KBM-7 (cell line): ENCODE results near the gene MBP.

Source experiments
- DNase-seq: peaks from one replicate; pipeline ENCODE4 v3.0.0-alpha.2; 2015
- in situ Hi-C: fragments of 300-500 bp; cut with MboI; formaldehyde crosslinking; loops from 2 replicates; pipeline ENCODE4 v1.14.3; 2020; ENCODE audit warnings: low sequenced_read_pairs, low pct_unique_long_range_greater_than_20kb, mixed read lengths

Gene MBP

DNA sequence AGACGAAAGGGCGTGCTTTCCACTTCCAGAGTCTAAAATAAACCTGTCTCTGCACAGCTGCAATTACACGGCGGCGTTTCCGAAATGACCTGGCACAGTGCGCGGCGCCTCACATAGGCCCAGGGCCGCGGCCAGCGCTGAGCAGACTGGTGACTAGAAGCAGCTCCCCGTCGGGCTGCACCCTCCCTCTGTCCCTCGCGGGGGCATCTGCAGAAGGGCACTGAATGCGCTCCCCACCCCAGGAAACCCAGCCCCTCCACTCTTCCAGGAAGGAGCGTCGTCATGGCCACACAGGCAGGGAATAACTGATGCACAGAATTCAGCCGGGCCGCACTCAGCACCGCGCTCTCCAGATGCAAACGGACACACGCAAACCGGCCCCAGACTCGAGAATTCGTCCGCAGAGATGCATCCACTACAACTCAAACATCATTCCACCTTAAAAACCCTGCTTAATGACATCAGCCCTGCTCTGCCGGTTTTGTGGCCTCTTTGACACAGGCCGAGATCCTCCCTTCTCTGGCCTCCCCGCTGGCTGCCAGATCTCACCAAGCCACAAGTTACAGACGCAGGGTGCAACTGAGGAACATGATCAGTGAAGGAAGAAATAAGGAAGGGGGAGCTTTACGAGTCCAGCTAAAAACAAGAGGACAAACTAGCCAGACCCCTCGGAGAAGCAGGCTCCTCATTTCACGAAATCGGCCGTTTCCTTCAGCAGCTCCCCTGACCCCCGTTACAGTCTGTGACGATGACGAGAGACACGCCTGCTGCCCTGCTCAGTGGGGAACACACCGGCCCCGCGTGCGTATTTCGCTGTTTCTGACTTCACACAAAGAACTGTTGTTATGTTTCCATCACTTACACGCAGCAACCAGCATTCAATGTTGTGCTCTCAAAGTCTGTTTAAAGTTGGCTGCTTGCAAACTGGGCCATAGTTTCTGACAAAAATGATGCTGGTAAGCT lies 40.2 kb downstream of the MBP start:
- no peak for DNase-seq
- in situ Hi-C loops = no loop called here

DNA sequence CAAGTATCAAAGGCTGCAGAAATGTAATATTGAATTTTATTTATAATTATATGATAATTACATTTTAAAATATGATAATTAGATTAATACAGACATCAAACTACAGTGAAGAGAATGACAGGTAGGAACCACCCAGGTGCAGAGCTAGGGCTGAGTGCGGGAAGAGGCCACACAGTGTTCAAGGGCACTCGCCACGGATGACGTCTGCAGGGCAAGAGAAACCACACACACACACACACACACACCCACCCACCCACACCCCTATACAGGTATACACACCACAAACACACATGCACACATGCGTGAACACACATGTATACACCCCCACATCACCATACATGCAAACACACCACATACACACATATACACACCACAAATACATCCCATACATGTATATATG lies 41.2 kb downstream of the MBP start:
- in situ Hi-C loops = no loop called here
- no peak for DNase-seq

DNA sequence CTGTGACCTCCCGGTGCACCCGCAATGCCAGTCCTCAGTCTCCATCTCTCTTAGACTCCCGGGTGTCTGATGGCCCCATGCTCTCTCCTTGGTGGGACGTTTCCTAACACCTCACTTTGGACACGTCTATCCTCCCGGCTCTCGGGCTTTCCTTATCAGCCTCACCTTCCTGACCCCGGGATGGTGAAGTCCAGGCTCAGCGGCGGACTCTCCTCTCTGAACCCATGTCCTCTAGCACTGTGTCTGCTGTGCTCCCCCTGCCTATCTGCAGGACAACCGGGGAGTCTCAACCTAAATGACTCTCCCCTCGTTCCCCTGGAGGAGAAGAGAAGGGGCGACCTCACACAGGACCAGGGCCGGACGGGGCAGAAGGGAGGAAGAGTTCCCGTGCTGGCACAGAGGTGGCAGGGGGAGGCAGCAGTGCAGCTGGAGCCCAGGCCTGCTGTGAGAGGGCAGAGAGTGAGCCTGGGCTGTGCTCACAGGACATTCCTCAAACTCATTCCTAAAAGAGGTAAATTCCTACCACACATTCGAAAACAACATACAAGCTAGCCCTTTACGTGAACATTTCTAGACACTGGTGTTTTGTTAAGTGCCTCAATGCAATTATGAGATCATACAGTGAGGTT lies 41.9 kb downstream of the MBP start:
- DNase-seq = no peak
- in situ Hi-C loops = no loop called here

DNA sequence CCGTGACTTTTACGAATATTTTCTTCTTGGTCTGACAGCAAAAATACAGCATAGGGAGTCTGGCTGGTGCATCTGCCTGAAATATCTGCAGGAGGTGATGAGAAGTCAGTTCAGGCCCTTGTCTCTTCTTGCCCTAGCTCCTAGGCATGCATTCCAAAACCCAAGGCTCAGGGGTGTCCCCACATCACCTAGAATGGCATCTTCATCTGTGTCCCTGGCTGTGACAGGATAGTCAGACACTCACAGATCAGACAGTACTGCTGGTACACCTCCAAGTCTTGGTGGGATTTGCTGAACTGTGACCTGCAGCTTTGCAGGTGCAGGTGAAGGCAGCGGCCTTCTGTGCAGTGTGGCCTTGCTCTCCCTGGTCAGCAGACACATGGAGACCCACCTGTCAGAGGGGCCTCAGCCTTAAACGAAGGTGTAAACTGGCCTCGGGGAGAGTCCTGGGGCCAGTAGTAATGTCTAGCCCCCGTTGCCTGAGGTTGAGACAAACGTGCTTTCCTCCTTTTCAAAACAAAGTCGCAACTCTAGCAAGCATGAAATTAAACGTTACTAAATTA lies 42.8 kb downstream of the MBP start:
- in situ Hi-C loops = no loop called here
- no peak for DNase-seq

DNA sequence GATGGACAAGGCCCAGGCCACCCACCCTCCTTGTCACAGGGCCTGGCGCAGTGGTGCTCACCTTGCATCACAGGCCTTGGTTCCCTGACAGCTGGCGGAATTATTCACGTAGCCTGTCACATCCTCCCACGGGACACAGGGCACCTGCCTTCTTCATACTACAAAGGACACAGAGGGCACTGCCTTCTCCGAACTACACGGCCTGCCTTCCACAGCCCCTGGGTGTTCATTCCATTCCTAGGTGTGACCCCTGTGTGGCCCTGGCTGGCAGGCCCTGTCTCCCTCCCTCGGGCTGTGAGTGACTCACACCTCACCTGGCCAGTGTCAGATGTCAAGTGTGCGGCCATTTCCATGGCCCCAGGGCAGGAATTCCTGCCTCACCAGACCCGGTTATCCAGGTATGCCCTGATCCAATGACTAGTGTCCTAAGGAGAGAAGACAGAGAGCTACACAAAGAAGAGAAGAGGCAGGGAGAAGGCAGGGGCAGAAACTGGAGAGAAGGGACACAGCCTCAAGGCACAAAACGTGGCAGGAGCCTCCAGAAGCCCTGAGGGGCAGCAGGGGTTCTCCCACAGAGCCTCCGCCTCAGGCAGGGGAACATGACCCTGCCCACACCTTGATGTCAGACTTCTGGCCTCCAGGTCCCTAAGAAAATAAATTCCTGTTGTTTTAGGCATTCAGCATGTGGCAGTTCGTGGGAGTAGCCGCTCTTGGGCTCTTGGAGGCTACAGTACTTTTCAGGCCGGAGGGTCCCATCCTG lies 43.4 kb downstream of the MBP start:
- in situ Hi-C loops = no loop called here
- DNase-seq = no peak

DNA sequence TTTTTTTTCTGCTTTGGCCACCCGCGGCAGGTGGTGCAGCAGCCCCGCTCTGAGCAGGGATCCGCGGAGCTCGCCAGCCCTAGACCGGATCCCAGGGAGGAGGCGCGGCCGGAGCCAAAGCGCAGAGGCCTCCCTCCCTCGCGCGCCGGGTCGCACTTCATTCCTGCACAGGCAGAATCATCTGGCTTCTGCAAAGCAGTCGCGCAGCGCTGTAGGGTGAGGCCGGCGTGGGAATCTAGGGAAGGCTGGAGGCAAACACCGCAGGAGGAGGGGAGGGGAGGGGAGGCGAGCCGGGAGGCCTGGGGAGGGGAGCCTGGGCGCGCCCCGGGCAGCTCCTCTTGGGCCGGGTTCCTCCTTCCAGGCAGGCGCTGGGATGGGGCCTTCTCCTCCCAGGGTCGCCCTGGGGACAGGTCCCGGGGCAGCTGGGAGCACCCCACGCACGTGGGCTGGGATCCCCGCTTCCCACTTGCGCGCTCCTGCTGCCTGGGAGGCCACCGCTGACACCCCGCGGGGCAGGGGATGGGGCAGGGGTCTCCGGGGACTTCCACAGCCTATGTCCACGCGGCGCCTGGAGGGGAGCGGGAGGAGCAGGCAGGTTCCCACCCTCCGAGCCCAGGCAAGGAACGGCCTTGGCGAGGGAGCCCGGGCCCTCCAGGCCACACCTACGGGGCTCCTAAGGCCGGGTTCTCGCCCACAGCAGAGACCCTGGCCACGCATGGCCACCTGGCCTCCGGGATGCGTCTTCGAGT lies 45.0 kb downstream of the MBP start:
- in situ Hi-C loops = no loop called here
- DNase-seq = no peak

DNA sequence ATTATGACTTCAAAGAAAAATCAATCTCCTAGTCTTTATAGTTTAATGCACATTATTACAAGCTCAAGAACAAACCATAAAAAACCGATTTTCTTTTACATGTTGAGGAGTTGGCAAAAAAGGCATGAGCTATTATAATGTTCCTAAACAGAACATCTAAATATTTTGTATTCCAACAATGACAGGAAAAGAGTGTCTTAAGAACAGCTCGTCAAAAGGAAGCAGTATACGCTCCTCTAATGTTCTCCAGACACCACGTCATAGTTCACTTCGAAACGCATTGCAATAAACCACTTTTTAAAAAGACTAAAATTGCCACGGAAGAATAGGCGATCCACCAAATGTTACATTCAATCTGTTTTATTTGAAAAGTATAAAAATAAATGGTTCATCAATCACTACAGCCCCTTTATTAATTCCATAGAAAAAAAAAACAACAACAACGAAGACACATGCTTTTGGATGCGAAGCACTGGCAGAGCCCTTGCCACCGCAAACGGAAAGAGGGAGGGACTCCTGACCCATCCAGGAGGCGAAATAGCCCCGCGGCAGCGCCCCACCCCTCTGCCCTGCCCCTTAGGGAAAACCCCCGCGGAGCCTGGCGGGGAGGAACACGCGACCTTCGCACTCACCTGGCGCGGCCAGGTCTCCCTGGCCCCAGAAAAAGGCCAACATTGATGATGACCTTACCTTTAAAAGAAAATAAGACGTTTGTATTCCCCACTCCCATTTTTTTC lies 45.8 kb downstream of the MBP start:
- in situ Hi-C loops = no loop called here
- no peak for DNase-seq

DNA sequence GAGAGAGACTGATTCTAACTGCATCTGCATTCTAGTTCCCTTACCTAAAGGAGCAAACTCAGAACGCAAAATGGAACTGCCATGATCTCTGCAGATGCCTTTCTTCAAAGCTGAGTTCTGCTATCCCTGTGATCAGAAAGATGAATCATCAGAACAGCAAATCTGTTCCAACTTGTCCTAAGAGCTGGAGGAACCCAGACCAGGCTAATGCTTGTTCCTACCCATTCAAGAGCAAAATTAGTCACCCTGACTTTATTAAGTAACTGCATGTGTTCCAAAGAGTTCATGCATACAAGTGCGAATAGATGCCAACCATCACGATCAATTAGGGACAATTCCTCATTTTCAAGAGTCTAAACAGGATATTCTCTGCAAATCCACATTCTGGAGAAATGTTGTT lies 46.5 kb downstream of the MBP start:
- in situ Hi-C loops = no loop called here

DNA sequence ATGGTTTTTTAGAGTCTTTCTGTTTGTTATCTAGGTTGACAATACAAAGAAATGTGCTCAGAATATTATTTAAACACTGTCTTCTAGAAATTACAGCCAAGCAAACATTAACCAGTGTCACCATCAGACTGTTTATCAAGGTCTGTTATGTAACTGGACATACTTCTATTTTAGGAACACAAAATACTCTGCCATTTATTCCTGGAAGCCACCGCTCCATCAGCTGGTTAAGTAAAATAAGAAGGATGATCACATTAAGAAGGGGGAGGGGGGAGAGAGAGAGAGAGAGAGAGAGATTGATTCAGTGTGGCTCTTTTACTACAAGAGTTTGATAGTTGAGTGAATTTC lies 47.9 kb downstream of the MBP start:
- in situ Hi-C loops = no loop called here

More for the DNA sequence above, 46.5 kb downstream of the MBP start:
- no peak for DNase-seq

DNA sequence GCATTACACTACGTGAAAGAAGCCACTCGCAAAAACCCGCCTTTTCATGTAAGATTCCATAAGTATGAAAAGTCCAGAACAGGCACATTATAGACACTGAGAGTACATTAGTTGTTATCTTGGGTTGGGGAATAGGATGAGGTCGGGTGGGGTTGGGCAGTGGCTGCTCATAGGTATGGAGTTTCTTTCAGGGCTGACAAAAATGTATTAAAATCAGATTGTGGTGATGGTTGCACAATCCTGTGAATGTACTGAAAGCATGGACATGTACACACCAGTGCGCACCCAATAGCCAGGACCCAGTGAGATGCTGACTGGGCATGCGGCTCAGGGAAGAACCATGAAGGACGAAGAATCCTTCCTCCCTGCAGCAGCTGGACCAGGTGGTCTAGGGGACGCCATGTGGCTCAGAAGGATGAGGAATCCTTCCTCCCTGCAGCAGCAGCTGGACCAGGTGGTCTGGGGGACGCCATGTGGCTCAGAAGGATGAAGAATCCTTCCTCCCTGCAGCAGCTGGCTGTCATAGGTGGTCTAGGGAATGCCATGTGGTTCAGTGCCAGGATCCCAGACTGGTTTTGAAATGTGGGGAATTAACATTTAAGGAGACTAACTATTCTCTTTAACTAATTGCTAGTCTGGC lies 50.1 kb downstream of the MBP start:
- DNase-seq = no peak
- in situ Hi-C loops = no loop called here

More for the DNA sequence above, 47.9 kb downstream of the MBP start:
- no peak for DNase-seq

DNA sequence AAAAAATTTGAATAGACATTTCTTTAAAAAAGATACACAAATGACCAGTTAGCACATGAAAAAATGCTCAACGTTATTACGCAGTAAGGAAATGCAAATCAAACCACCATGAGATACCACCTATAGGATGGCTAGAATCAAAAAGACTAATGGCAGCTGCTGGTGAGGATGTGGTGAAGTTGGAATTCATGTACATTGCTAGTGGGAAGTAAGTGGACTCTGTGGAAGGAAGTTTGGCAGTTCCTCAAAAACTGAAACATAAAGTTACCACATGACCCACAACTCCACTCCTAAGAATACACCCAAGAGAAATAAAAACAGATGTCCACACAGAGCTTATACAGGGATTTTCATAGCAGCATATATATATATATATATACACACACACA lies 51.2 kb downstream of the MBP start:
- DNase-seq = peak; percentile 81
- in situ Hi-C loops = no loop called here

DNA sequence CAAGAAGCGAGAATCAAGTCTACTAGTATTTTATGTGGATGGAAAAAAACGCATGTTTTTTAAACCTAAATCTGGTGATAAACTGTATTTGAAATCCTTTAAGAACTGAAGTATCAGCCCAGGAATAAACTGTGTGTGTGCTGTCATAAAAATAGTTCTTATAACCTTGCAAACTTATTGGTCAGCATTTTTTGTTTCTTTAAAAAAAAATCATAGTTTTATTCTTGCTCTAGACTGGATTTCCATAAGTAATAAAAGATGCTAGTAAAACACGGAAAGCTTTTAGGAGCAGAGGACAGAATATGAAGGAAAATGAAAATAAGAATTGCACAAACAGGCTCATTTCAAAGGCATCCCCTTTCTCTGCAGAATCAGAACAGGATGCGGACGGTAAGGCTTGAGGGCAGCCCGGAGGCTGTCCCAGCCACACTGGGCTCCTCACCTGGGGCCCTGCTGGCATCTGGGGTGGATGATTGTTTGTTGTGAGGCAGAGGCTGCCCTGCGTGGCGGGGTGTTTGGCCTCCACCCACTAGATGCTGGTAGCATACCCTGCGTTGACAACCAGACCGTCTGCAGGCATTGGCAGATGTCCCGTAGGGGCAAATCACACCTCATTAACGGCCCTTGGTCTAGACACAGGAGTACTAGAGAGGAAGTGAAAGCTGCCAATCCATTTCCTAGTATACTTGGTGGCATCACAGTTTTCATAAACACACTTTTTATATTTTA lies 52.5 kb downstream of the MBP start:
- no peak for DNase-seq
- in situ Hi-C loops = no loop called here

DNA sequence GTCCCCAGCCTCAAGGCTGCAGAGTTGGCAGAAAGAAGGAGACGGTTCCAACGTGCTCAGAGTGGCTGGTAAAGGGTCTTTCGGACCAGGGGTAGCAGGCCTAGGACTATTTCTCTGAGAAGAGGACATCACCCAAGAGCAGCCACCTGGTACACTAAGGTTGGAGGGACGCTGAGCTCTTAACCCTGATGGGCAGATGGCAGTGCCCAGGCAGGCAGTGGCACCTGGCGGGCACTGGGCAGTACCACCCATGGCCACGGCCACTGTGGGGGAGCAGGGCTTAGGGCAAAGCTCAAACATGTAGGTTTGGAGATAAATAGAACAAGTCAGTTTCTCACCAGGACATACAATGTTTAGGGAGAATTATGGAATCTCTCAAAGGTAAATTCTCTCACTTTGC lies 53.5 kb downstream of the MBP start:
- in situ Hi-C loops = no loop called here
- DNase-seq = no peak

DNA sequence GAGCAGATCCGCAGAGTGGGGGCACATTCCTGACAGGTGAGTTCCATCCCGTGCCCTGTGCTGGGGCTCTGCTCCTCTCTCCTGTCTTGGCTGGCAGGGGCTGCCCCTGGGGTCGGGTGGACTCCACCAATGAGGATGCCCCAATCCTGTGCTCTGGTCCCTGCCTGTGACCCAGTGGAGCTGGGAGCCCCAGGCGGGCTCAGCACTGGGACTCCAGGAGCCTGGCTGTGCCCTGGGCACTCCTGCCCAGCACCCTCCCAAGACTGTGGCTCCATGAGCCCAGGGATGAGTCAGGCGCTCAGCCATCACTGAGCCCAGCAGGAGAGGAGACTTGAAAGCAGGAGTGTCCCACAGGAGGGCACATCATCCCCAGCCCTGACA lies 53.9 kb downstream of the MBP start:
- in situ Hi-C loops = no loop called here

DNA sequence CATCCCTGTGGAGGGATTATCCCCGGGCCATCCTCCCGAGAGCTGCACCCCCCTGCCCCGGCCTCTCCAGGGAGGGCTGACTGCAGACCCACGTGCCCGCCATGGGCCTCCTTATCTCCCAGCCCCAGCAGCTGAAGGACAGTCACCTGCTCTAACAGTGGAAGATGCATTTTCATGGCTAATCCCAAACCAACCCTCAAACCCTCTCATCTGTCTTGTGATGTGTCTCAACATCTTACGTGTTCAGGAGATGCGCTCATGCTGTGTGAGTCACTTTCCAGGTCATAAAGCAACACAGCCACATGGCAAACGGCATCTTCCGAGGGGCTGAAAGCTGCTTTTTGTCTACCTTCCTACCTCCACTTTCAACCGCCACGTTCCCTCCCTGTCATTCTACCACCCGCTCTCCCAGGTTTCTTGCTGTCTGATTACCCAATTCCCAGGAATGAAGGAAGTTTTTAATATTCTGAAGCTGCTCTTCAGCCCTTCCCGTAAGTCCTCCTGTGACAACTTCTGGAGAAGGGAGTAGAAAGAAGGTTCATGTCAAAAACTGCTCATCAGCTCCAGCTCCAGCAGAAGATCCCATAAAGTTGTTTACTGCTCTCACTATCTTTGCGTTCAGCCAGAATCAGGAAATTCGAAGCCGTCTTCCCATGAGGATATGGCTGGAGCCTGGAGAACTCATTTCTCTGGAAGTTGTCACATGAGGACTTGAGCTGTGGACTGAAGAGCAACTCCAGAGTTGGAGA lies 54.5 kb downstream of the MBP start:
- in situ Hi-C loops = no loop called here
- no peak for DNase-seq

More for the DNA sequence above, 53.9 kb downstream of the MBP start:
- no peak for DNase-seq

DNA sequence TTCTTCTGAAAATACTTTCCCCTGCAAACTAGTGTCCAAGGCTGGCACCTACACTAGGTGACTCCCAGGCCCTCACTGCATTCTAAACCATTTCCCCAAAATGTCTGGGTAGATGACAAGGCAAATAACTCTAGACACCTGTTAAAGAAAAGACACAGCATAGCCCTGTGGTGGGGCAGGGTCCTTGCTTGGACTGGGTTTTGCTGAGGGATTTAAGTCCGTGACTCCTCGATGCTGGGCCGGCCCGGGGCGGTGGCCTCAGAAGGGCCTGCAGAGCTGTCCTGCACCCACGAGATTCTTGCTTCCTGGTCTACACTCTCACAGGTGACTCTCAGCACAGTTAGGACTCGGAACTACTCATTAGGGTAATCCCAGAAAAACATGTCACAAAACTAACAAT lies 55.2 kb downstream of the MBP start:
- in situ Hi-C loops = no loop called here
- DNase-seq = no peak

DNA sequence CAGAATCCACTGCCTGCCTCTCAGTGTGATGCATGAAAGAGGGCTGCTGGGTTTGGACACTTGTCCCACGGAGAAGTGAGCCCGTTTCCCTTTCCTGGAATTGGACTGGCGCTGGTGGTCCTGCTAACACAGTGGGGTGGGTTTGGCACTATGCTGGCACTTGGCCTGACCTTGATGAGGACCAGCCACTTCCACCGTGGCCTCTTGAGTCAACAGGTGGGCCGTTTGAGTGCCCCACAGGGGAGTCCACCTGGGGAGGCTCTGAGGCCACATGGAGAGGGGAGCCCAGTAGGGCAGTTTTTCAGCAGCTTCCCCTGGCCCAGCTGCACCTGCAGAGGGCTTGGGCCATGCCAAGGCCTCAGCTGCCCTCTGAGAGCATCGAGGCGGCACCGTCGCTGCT lies 56.5 kb downstream of the MBP start:
- no peak for DNase-seq
- in situ Hi-C loops = no loop called here
